Stimulated activated CD4-positive, alpha-beta T cell treated with anti-CD3 and anti-CD28 coated beads, Interleukin-1b, Interleukin-23, amount 100 ng/mL, for 1 hour (primary cell): ENCODE data around the gene KCNAB3.

Experiments
- DNase-seq, 2 donors: peaks; one replicate each; pipeline ENCODE4 v3.0.0-alpha.2; 2020; ENCODE audit warnings: low read depth in 2 of 2

The KCNAB3 gene

GRCh38 chr17:7880076-7880868 lies 49.4 kb downstream of the KCNAB3 start:
- no peak for DNase-seq

GRCh38 chr17:7878234-7878633 lies 51.4 kb downstream of the KCNAB3 start:
- no peak for DNase-seq

GRCh38 chr17:7875804-7876370 lies 53.8 kb downstream of the KCNAB3 start:
- DNase-seq, result no peak

GRCh38 chr17:7873051-7873450 lies 56.6 kb downstream of the KCNAB3 start:
- no peak for DNase-seq
